Mesendoderm (in vitro differentiated cells): ENCODE measurements around the gene SLC26A1.
"Not testable (repeated sequence)": the region's sequence is repeated elsewhere in the genome, so short reads cannot be mapped to it uniquely, and the experiment has no call there.

Experiments
- DNase-seq: peaks from one replicate; pipeline ENCODE4 v3.0.0; 2013
- H2AK5ac ChIP-seq: 2 replicates; pipeline ENCODE4 v1.6.1; 2013; ENCODE audit warnings: low read length, inconsistent platforms
- H2BK120ac ChIP-seq: 2 replicates; pipeline ENCODE4 v1.6.1; 2013; ENCODE audit warnings: low read depth, mild to moderate bottlenecking, low read length, moderate library complexity, mixed read lengths
- H2BK15ac ChIP-seq: replicated peaks from 2 replicates; pipeline ENCODE4 v1.6.1; 2013; ENCODE audit warnings: low read depth, mild to moderate bottlenecking, moderate library complexity
- H2BK5ac ChIP-seq: 2 replicates; pipeline ENCODE4 v1.6.1; 2013; ENCODE audit warnings: low read length, inconsistent platforms
- H3K18ac ChIP-seq: 2 replicates; pipeline ENCODE4 v1.6.1; 2013; ENCODE audit warnings: mild to moderate bottlenecking, low read length, mixed read lengths
- H3K23ac ChIP-seq: one replicate; pipeline ENCODE4 v1.6.1; 2013; ENCODE audit warnings: low read length
- H3K27ac ChIP-seq: 2 replicates; pipeline ENCODE4 v1.5.1; 2013; ENCODE audit warnings: low read depth, mild to moderate bottlenecking, inconsistent platforms, low read length, moderate library complexity
- H3K27me3 ChIP-seq: 2 replicates; pipeline ENCODE4 v1.6.1; 2013; ENCODE audit warnings: low read length, control low read depth, mild to moderate bottlenecking, inconsistent platforms; ENCODE audit not compliant: insufficient read depth, poor library complexity
- H3K36me3 ChIP-seq: 2 replicates; pipeline ENCODE4 v1.6.1; 2013; ENCODE audit warnings: low read length, inconsistent platforms; ENCODE audit not compliant: control insufficient read depth, insufficient read depth
- H3K4ac ChIP-seq: one replicate; pipeline ENCODE4 v1.6.1; 2013; ENCODE audit warnings: low read depth, mild to moderate bottlenecking, low read length, moderate library complexity
- H3K4me1 ChIP-seq: 2 replicates; pipeline ENCODE4 v1.6.1; 2013; ENCODE audit warnings: low read depth, low read length, inconsistent platforms; ENCODE audit not compliant: control insufficient read depth
- H3K4me2 ChIP-seq: 2 replicates; pipeline ENCODE4 v1.6.1; 2013; ENCODE audit warnings: low read length
- H3K4me3 ChIP-seq: 2 replicates; pipeline ENCODE4 v1.5.1; 2013; ENCODE audit warnings: mild to moderate bottlenecking, low read length
- H3K56ac ChIP-seq: one replicate; pipeline ENCODE4 v1.6.1; 2013; ENCODE audit warnings: low read length
- H3K79me1 ChIP-seq: 2 replicates; pipeline ENCODE4 v1.6.1; 2013; ENCODE audit warnings: low read length, inconsistent platforms
- H3K79me2 ChIP-seq: 2 replicates; pipeline ENCODE4 v1.6.1; 2013; ENCODE audit warnings: mild to moderate bottlenecking, low read length; ENCODE audit not compliant: control insufficient read depth, insufficient read depth
- H3K9ac ChIP-seq: 2 replicates; pipeline ENCODE4 v1.6.1; 2013; ENCODE audit warnings: low read length, inconsistent platforms
- H4K5ac ChIP-seq: one replicate; pipeline ENCODE4 v1.6.1; 2013; ENCODE audit warnings: low read length
- H4K8ac ChIP-seq: one replicate; pipeline ENCODE4 v1.6.1; 2013; ENCODE audit warnings: low read depth, mild to moderate bottlenecking, control low read depth, low read length, moderate library complexity
- WGBS: extraction: QIAGEN DNeasy Blood & Tissue Kit; methylation state at CpG from one replicate; pipeline ENCODE4 v1.1.7; 2013; ENCODE audit warnings: low lambda C conversion rate, missing lambda C conversion rate; ENCODE audit not compliant: insufficient coverage; ENCODE audit errors: extremely low coverage; 5-methylcytosine and 5-hydroxymethylcytosine counted together

Gene SLC26A1

GRCh38 chr4:947491-947971 is 45.7 kb downstream of the SLC26A1 start:
- Histone ChIP-seq H4K5ac (no peak overlapping the region), H4K8ac (no peak overlapping the region), H2AK5ac (no peak overlapping the region), H3K4me3 (no peak overlapping the region), H2BK15ac (no peak overlapping the region), H3K9ac (no peak overlapping the region), H3K79me2 (no peaks in the 10 kb centered on the region), H3K27ac (no peak overlapping the region), H3K4ac (no peak overlapping the region), H3K4me1 (peaks cover 5% of the 10 kb centered on the region), H3K36me3 (no peaks in the 10 kb centered on the region), H3K18ac (no peak overlapping the region), H3K79me1 (no peaks in the 10 kb centered on the region), H3K4me2 (no peak overlapping the region), H3K56ac (no peak overlapping the region), H3K23ac (no peak overlapping the region), H3K27me3 (peaks cover 2% of the 10 kb centered on the region), H2BK120ac (no peak overlapping the region), H2BK5ac (no peak overlapping the region)
- no peak for DNase-seq
- no CpG with 5 or more reads among the region's 19 CpGs for WGBS

GRCh38 chr4:946517-947471 is 46.4 kb downstream of the SLC26A1 start:
- Histone ChIP-seq H3K4me3 (no peak overlapping the region), H2BK15ac (no peak overlapping the region), H3K79me1 (no peaks in the 10 kb centered on the region), H3K18ac (no peak overlapping the region), H2AK5ac (no peak overlapping the region), H2BK5ac (no peak overlapping the region), H3K9ac (no peak overlapping the region), H3K4ac (no peak overlapping the region), H3K23ac (no peak overlapping the region), H3K79me2 (no peaks in the 10 kb centered on the region), H4K8ac (no peak overlapping the region), H3K27ac (no peak overlapping the region), H4K5ac (no peak overlapping the region), H3K36me3 (no peaks in the 10 kb centered on the region), H3K4me2 (no peak overlapping the region), H2BK120ac (no peak overlapping the region), H3K27me3 (peaks cover 2% of the 10 kb centered on the region), H3K56ac (no peak overlapping the region), H3K4me1 (peaks cover 5% of the 10 kb centered on the region)
- no peak for DNase-seq
- no CpG with 5 or more reads among the region's 62 CpGs for WGBS

GRCh38 chr4:946103-946450 is 47.1 kb downstream of the SLC26A1 start:
- no peak overlapping the region for H3K4me2 ChIP-seq
- WGBS = no CpG with 5 or more reads among the region's 9 CpGs

GRCh38 chr4:945274-946102 is 47.7 kb downstream of the SLC26A1 start:
- H3K27me3 ChIP-seq = peaks cover 2% of the 10 kb centered on the region
- WGBS = no CpG with 5 or more reads among the region's 28 CpGs
- peak overlapping the region; percentile 5 for H3K4me2 ChIP-seq
- DNase-seq = peak; percentile 45
- no peak overlapping the region for H3K4ac ChIP-seq
- H3K36me3 ChIP-seq = no peaks in the 10 kb centered on the region
- peaks cover 5% of the 10 kb centered on the region for H3K4me1 ChIP-seq
- no peak overlapping the region for H2AK5ac ChIP-seq
- H2BK15ac ChIP-seq = no peak overlapping the region
- no peaks in the 10 kb centered on the region for H3K79me1 ChIP-seq
- peak overlapping the region; percentile 33 for H3K9ac ChIP-seq
- H4K5ac ChIP-seq = no peak overlapping the region
- H3K23ac ChIP-seq = no peak overlapping the region
- no peak overlapping the region for H3K4me3 ChIP-seq
- H3K79me2 ChIP-seq = no peaks in the 10 kb centered on the region
- H3K27ac ChIP-seq = no peak overlapping the region
- H2BK120ac ChIP-seq = no peak overlapping the region
- no peak overlapping the region for H3K56ac ChIP-seq
- no peak overlapping the region for H4K8ac ChIP-seq
- H2BK5ac ChIP-seq = no peak overlapping the region
- H3K18ac ChIP-seq = no peak overlapping the region

More at GRCh38 chr4:946103-946450, 47.1 kb downstream of the SLC26A1 start:
- H3K18ac ChIP-seq = no peak overlapping the region
- no peak overlapping the region for H2BK120ac ChIP-seq
- H3K27ac ChIP-seq = no peak overlapping the region
- H3K79me2 ChIP-seq = no peaks in the 10 kb centered on the region
- H3K27me3 ChIP-seq = peaks cover 2% of the 10 kb centered on the region
- no peak overlapping the region for H3K4me3 ChIP-seq
- H3K36me3 ChIP-seq = no peaks in the 10 kb centered on the region
- H3K23ac ChIP-seq = no peak overlapping the region
- H2BK5ac ChIP-seq = no peak overlapping the region
- peaks cover 5% of the 10 kb centered on the region for H3K4me1 ChIP-seq
- no peak overlapping the region for H3K56ac ChIP-seq
- DNase-seq = no peak
- H3K4ac ChIP-seq = no peak overlapping the region
- H2BK15ac ChIP-seq = no peak overlapping the region
- no peak overlapping the region for H4K8ac ChIP-seq
- H3K79me1 ChIP-seq = no peaks in the 10 kb centered on the region
- no peak overlapping the region for H4K5ac ChIP-seq
- H3K9ac ChIP-seq = no peak overlapping the region
- H2AK5ac ChIP-seq = no peak overlapping the region

GRCh38 chr4:939508-939907 is 53.7 kb downstream of the SLC26A1 start:
- H3K23ac ChIP-seq, H3K4me1 ChIP-seq, H2AK5ac ChIP-seq, H3K4me3 ChIP-seq, H3K4me2 ChIP-seq, DNase-seq, H3K27me3 ChIP-seq, H3K36me3 ChIP-seq, H3K4ac ChIP-seq, H3K79me1 ChIP-seq, H3K27ac ChIP-seq, H3K79me2 ChIP-seq, H3K9ac ChIP-seq, H2BK5ac ChIP-seq, H4K5ac ChIP-seq, H2BK120ac ChIP-seq, H3K18ac ChIP-seq, H4K8ac ChIP-seq, H3K56ac ChIP-seq, H2BK15ac ChIP-seq: not testable (repeated sequence)
- no CpG with 5 or more reads among the region's 4 CpGs for WGBS
